DND-41 (cell line): Measurements from ENCODE around the gene NPAS2.

ENCODE experiments used
- ATAC-seq: fragments of 200-7000 bp; cut with Tn5 transposase; 3 replicates; pipeline ENCODE4 v1.9.1; 2021; ENCODE audit warnings: low read depth; ENCODE audit not compliant: insufficient read depth
- DNase-seq: peaks from one replicate; pipeline ENCODE4 v3.0.0-alpha.2; 2020
- H2AFZ ChIP-seq: 2 replicates; pipeline ENCODE4 v1.6.0; 2012; ENCODE audit warnings: low read depth, low read length
- H3K27ac ChIP-seq: 2 replicates; pipeline ENCODE4 v1.5.1; 2012; ENCODE audit warnings: low read length, inconsistent platforms
- H3K27me3 ChIP-seq: fragments of 200-600 bp; sonication (generic); 2 replicates; pipeline ENCODE4 v1.6.0; 2012; ENCODE audit warnings: low read length, mild to moderate bottlenecking, inconsistent platforms; ENCODE audit not compliant: insufficient read depth, poor library complexity
- H3K36me3 ChIP-seq: 2 replicates; pipeline ENCODE4 v1.5.1; 2012; ENCODE audit warnings: low read length, inconsistent platforms; ENCODE audit not compliant: insufficient read depth
- H3K4me1 ChIP-seq: 2 replicates; pipeline ENCODE4 v1.5.1; 2012; ENCODE audit warnings: mild to moderate bottlenecking, low read length; ENCODE audit not compliant: insufficient read depth
- H3K4me2 ChIP-seq: 2 replicates; pipeline ENCODE4 v1.6.0; 2012; ENCODE audit warnings: mild to moderate bottlenecking, moderate library complexity, low read length, inconsistent platforms; ENCODE audit not compliant: insufficient read depth
- H3K4me3 ChIP-seq, 2 experiments: fragments of 200-600 bp in 1 of 2; shearing (Covaris generic) in 1 of 2; 2 replicates each; pipeline ENCODE4 v1.5.1; 2012 to 2016; ENCODE audit warnings: inconsistent platforms in 2 of 2, low read length in 2 of 2, mild to moderate bottlenecking in 2 of 2, low read depth in 1 of 2, moderate library complexity in 1 of 2
- H3K79me2 ChIP-seq: 2 replicates; pipeline ENCODE4 v1.6.0; 2012; ENCODE audit warnings: low read length, inconsistent platforms; ENCODE audit not compliant: insufficient read depth
- H3K9ac ChIP-seq: 2 replicates; pipeline ENCODE4 v1.6.0; 2012; ENCODE audit warnings: low read depth, mild to moderate bottlenecking, inconsistent platforms, low read length, moderate library complexity
- H3K9me3 ChIP-seq: 2 replicates; pipeline ENCODE4 v1.5.1; 2012; ENCODE audit warnings: low read length, moderate library complexity, mild to moderate bottlenecking, inconsistent platforms; ENCODE audit not compliant: insufficient read depth, severe bottlenecking
- H4K20me1 ChIP-seq: 2 replicates; pipeline ENCODE4 v1.6.0; 2012; ENCODE audit warnings: low read length; ENCODE audit not compliant: insufficient read depth
- EZH2 ChIP-seq: IDR thresholded peaks from 3 replicates; pipeline ENCODE4 v1.6.1; 2012; ENCODE audit warnings: borderline replicate concordance, low read depth, mild to moderate bottlenecking, moderate library complexity, low read length, inconsistent platforms; ENCODE audit not compliant: severe bottlenecking
- TF ChIP-seq, protein P1 (sequence below): IDR thresholded peaks from 2 replicates; pipeline ENCODE4 v1.5.1; 2012; ENCODE audit warnings: borderline replicate concordance, low read length, moderate library complexity, mild to moderate bottlenecking; ENCODE audit not compliant: poor library complexity, severe bottlenecking; ENCODE audit errors: extremely low read depth

NPAS2 gene

DNA sequence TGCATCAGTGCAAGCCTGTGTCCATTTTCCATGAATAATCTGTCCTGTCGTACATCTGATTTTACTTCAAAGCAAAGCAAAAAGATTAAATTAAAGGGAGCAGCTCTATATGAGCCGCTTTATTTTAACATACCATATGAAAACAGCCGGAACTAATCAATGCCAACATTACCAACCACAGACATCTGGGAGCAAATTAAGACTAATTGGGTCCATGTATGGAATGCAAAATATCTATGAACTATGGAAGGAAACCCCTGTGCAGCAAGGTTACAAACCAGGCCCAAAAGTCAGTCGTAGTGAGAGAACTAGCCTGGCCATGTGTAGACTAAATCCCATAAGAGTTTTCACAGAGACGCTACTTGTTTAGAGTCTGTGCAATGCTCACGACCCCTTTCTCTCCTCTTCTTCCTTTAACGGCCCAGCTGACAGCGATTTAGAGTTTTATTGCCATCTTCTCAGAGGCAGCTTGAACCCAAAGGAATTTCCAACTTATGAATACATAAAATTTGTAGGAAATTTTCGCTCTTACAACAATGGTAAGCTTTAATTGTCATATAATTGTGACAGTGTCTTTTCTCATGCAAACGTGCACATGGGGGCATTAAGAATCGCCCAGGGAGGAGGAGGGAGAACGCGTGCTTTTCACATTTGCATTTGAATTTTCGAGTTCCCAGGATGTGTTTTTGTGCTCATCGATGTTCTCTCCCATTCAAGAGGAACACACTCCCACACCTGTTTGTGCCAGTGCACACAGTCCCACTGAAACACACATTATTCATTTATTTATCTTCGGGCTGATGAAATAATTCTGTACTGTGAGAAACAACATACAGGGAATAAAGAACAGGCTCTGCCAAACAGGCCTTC is 129.2 kb downstream of the NPAS2 start:
- no peaks in the 10 kb centered on the region for H3K9me3 ChIP-seq
- no peaks in the 10 kb centered on the region for H3K36me3 ChIP-seq
- no peak for TF ChIP-seq EZH2
- TF ChIP-seq, protein P1, sequence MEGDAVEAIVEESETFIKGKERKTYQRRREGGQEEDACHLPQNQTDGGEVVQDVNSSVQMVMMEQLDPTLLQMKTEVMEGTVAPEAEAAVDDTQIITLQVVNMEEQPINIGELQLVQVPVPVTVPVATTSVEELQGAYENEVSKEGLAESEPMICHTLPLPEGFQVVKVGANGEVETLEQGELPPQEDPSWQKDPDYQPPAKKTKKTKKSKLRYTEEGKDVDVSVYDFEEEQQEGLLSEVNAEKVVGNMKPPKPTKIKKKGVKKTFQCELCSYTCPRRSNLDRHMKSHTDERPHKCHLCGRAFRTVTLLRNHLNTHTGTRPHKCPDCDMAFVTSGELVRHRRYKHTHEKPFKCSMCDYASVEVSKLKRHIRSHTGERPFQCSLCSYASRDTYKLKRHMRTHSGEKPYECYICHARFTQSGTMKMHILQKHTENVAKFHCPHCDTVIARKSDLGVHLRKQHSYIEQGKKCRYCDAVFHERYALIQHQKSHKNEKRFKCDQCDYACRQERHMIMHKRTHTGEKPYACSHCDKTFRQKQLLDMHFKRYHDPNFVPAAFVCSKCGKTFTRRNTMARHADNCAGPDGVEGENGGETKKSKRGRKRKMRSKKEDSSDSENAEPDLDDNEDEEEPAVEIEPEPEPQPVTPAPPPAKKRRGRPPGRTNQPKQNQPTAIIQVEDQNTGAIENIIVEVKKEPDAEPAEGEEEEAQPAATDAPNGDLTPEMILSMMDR, result no peak
- no peak overlapping the region for H3K27ac ChIP-seq
- no peaks in the 10 kb centered on the region for H3K79me2 ChIP-seq
- no peak overlapping the region for H3K9ac ChIP-seq
- no peaks in the 10 kb centered on the region for H3K27me3 ChIP-seq
- no peak overlapping the region for H3K4me3 ChIP-seq
- no peaks in the 10 kb centered on the region for H3K4me1 ChIP-seq
- no peaks in the 10 kb centered on the region for H4K20me1 ChIP-seq
- no peak overlapping the region for H2AFZ ChIP-seq
- H3K4me2 ChIP-seq, result no peak overlapping the region
- DNase-seq (no peak), ATAC-seq (no peak)

DNA sequence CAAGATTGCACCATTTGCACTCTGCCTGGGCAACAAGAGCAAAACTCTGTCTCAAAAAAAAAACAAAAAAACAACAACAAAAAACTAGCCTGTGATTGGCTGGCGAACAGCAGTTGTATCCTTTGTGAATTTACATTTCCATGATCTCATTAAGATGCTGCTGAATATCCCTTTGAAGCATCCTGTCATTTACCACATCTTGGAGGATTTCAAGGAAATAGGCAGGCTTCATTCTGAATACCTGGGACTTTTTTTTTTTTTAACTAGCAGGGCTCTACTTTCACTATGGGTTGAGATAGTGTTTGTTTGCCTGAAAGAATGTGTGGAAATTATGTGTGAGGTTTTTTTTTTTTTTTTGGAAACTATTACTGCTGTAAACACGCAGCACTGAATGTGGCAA is 132.6 kb downstream of the NPAS2 start:
- Histone ChIP-seq H3K9ac (no peak overlapping the region), H3K27me3 (no peaks in the 10 kb centered on the region), H3K79me2 (no peaks in the 10 kb centered on the region), H2AFZ (no peak overlapping the region), H3K4me3 (no peak overlapping the region), H3K4me1 (no peaks in the 10 kb centered on the region), H3K9me3 (no peaks in the 10 kb centered on the region), H3K4me2 (no peak overlapping the region), H4K20me1 (no peaks in the 10 kb centered on the region), H3K27ac (no peak overlapping the region), H3K36me3 (no peaks in the 10 kb centered on the region)
- 0 out of 3 replicates have a peak, but pooled peaks have one; percentile 30 for ATAC-seq
- TF ChIP-seq, protein P1, result no peak
- TF ChIP-seq EZH2, result no peak
- DNase-seq, result no peak

DNA sequence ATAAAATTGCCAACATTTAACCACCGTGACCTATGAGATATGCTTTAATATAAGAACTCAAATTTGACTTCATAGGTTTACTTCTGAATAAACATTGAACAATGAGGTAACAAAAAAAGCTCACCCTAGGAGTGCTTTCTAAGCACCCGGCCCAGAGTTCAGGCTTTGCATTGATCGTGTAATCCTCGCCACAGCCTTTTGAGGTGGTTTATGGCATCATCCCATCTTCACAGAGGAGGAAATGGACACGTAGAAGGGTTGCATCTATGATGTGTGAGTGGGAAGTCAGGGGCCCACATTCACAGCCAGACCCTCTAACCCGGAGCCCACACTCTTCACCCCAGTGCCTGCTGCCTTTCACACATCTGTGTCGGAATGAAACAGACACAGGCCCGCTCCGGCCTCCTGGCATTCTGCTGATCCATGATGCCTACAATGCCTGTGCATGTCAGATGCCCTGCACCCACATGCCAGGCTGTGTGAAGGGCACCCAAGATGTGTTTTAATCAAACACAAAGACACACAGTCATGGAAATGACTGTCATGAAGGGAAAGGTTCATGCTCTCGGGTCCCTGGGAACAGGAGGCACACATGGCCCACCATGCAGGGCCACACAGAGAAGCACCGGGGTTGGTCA is 133.6 kb downstream of the NPAS2 start:
- Histone ChIP-seq H3K27ac (no peak overlapping the region), H3K4me1 (no peaks in the 10 kb centered on the region), H3K36me3 (no peaks in the 10 kb centered on the region), H4K20me1 (no peaks in the 10 kb centered on the region), H3K79me2 (no peaks in the 10 kb centered on the region), H3K9ac (no peak overlapping the region), H3K4me3 (no peak overlapping the region), H3K4me2 (no peak overlapping the region), H2AFZ (no peak overlapping the region), H3K27me3 (no peaks in the 10 kb centered on the region), H3K9me3 (no peaks in the 10 kb centered on the region)
- no peak for TF ChIP-seq EZH2
- TF ChIP-seq, protein P1, result no peak
- DNase-seq (peak; percentile 66), ATAC-seq (peak; percentile 92)
